GM19351 (cell line): ENCODE data around the gene CDC45.
A peak's percentile ranks its signal among the peaks of the same experiment; 100 is the strongest.

Experiments used
- ATAC-seq: cut with Tn5 transposase; IDR thresholded peaks from one replicate; pipeline ENCODE4 v1.9.1; 2021; ENCODE audit warnings: mild to moderate bottlenecking, moderate library complexity; ENCODE audit not compliant: unreplicated experiment

CDC45 gene

GRCh38 chr22:19447330-19448075 is 32.2 kb upstream of the CDC45 start, which contains the start of gene C22orf39:
Gene C22orf39, minus strand, starts transcription at chr22:19447711. Its CDS starts 23 bp downstream, at chr22:19447688.
- peak; percentile 79 for ATAC-seq

- peak; percentile 47 for ATAC-seq
Measured at GRCh38 chr22:19448076-19448607, 31.6 kb upstream of the CDC45 start.

- ATAC-seq: no peak
Measured at GRCh38 chr22:19448739-19449421, 30.8 kb upstream of the CDC45 start.

- ATAC-seq: no peak
Measured at GRCh38 chr22:19449422-19449767, 30.3 kb upstream of the CDC45 start.

DNA sequence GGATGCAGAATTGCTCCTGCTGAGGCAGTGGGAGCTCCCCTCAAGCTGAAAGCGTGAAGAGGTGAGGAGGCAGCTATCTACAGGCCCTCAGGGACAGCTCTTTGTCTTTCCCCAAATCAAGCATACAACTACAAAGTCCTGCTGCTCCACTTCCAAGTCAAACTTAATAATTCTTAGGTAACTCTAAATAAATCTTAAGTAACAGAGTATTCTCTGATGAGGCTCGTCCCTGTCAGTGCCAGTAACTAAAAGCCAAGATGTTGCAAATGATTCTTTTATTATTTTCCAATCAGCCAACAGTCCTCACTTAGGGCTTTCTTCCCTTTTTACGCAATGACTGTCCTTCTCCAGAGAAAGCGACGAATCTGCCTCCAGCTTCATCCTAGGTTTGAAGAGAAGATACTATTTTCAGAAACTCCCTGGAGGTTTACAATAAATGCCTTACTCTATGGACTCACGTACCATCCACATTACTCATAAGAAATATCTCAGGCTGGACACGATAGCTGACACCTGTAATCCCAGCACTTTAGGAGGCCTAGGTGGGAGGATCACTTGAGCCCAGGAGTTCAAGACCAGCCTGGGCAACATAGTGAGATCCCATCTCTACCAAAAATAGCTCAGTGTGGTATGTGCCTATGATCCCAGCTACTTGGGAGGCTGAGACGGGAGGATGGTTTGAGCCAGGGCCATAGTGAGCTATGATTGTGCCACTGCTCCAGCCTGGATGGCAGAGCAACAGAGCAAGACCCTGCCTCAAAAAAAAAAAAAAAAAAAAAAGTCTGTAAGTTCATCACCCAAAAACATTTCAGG is 29.2 kb upstream of the CDC45 start:
- no peak for ATAC-seq

- ATAC-seq: no peak
Measured at GRCh38 chr22:19451570-19451969, 28.1 kb upstream of the CDC45 start.

DNA sequence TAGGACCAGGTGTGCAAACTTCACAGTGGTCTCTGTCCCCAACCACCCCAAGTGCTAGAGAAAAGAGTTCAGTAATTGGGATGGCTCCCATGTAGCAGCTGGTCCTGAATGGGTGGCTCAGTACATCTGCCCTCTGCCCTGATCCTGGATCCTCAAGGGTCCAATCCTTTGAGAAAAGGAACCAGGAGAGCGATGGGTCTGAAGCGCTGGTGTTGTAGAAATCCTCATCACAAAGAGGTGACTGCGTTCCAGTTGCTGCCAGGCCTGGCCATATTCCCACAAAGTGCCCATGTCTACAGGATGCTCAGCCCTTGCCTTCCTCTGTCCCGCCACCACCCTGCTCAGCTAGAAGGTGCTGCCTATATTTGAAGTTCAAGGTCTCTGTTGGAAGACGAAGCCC is 26.0 kb upstream of the CDC45 start:
- ATAC-seq: no peak

DNA sequence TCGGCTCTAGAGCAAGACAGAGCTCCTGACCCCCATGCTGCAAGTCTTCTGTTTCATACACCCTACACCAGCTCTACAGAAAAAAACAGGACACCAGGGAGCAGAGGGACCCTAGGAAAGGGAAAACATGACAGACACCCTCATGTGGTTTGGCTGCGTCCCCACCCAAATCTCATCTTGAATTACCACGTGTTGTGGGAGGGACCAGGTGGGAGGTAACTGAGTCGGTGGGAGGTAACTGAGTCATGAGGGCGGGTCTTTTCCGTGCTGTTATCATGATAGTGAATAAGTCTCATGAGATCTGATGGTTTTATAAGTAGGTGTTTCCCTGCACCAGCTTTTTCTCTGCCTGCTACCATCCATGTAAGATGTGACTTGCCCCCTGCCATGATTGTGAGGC is 25.6 kb upstream of the CDC45 start:
- no peak for ATAC-seq

GRCh38 chr22:19455033-19455432 is 24.7 kb upstream of the CDC45 start:
- ATAC-seq: no peak

GRCh38 chr22:19455585-19456370 is 23.9 kb upstream of the CDC45 start:
- no peak for ATAC-seq

GRCh38 chr22:19456541-19456940 is 23.2 kb upstream of the CDC45 start:
- ATAC-seq: no peak

GRCh38 chr22:19457828-19458428 is 21.8 kb upstream of the CDC45 start:
- no peak for ATAC-seq

DNA sequence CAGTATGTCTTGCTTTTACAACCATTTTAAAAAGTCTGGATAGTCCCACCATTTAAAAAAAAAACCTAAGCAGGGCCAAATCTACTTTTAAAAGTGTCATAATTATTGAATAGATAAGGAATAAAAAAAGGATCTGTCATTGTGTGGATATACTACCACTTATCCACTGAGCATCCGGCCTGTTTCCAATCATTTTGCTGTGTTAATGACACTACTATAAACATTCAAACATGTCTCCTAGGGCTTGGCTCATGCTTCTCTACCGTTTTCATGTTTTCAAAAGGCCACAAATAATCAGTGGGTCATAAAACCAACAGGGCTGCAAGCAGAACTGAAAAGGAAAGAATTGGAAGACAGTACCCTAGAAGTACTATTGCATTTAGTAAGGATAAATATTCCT is 19.7 kb upstream of the CDC45 start:
- ATAC-seq: no peak

DNA sequence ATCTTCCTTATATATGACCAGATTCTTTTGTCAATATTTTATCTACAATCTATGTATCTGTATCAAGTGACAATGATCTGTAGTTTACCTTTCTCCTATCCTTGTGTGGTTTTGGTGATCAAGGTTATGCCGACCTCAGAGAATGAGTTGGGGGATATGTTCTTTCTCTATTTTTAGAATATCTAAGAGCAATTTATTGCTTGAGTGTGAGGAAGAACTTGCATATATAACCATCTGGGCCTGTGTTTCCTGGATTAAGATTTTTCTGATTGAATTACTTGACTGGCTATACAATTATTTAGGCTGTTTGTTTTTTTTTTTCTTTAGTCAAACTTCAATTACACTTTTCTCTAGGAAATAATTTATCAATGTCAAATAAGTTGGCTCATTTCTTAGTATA is 18.2 kb upstream of the CDC45 start:
- ATAC-seq: no peak

- no peak for ATAC-seq
Measured at GRCh38 chr22:19463008-19463407, 16.7 kb upstream of the CDC45 start.

GRCh38 chr22:19463491-19464469 is 15.9 kb upstream of the CDC45 start:
- no peak for ATAC-seq

GRCh38 chr22:19464546-19464945 is 15.2 kb upstream of the CDC45 start:
- ATAC-seq: no peak

- ATAC-seq: no peak
Measured at GRCh38 chr22:19464975-19465374, 14.7 kb upstream of the CDC45 start.

DNA sequence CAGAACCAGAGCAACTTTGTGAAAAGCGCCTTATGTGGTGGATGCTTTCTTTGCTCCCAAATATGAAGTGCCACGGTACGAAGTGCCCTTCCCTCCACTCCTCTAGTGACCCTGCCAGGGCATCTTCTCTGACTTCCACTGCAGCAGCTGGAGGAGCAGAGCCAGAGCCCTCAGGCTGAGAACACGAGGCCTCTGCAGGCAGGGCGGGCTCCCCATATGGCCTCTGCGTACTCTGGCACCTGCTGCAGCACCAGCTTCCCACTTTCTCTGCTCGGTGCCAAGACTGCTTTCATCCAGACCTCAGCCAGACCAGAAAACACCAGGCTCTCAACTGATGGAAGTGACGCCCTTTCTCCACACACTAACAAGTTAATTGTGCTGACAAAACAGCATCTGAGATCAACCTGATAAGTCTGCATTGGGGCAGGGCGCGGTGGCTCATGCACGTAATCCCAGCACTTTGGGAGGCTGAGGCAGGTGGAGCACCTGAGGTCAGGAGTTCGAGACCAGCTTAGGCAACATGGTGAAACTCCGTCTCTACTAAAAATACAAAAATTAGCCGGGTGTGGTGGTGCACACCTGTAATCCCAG is 13.5 kb upstream of the CDC45 start:
- no peak for ATAC-seq
